Natural killer cell (primary cell): ENCODE measurements around the gene CCN5. TPM values are rescaled to one million over a fixed set of nuclear protein-coding genes. Genes with fewer than 3 reads are reported as not detected.

Experiments used
- ATAC-seq, 3 donors: fragments of 150-1000 bp in 2 of 3; fragments of 200-7000 bp in 1 of 3; cut with Tn5 transposase; 1 replicate in 1 of 3; 2 replicates in 2 of 3; pipeline ENCODE4 v1.10.0; 2021; ENCODE audit warnings: mild to moderate bottlenecking in 2 of 3, moderate library complexity in 2 of 3
- DNase-seq, 2 donors: peaks; one replicate each; pipeline versions ENCODE4 v3.0.0 to v3.0.0-alpha.2; 2013 to 2021; ENCODE audit warnings: mixed read lengths in 1 of 2
- H3K27ac ChIP-seq: one replicate; pipeline ENCODE4 v1.5.1; 2013; ENCODE audit warnings: mild to moderate bottlenecking, low read length
- H3K27me3 ChIP-seq: one replicate; pipeline ENCODE4 v1.6.1; 2013; ENCODE audit warnings: low read length; ENCODE audit not compliant: control insufficient read depth, insufficient read depth
- H3K36me3 ChIP-seq: one replicate; pipeline ENCODE4 v1.6.1; 2013; ENCODE audit warnings: low read length; ENCODE audit not compliant: control insufficient read depth, insufficient read depth
- H3K4me1 ChIP-seq: one replicate; pipeline ENCODE4 v1.6.1; 2013; ENCODE audit warnings: low read length; ENCODE audit not compliant: control insufficient read depth, insufficient read depth
- H3K4me3 ChIP-seq: one replicate; pipeline ENCODE4 v1.5.1; 2013; ENCODE audit warnings: low read length
- H3K9me3 ChIP-seq: one replicate; pipeline ENCODE4 v1.6.1; 2013; ENCODE audit warnings: low read length; ENCODE audit not compliant: control insufficient read depth, insufficient read depth
- H3K27ac Mint-ChIP-seq, 2 donors: one replicate each; pipeline ENCODE4 v1.8.0; 2022; ENCODE audit warnings: mild to moderate bottlenecking in 2 of 2, mixed read lengths in 2 of 2, moderate library complexity in 1 of 2
- H3K27me3 Mint-ChIP-seq, 2 donors: one replicate each; pipeline ENCODE4 v1.8.0; 2022; ENCODE audit warnings: low read depth in 2 of 2, mixed read lengths in 2 of 2
- H3K36me3 Mint-ChIP-seq: one replicate; pipeline ENCODE4 v1.8.0; 2022; ENCODE audit warnings: mixed read lengths
- H3K4me1 Mint-ChIP-seq, 2 donors: one replicate each; pipeline ENCODE4 v1.8.0; 2022; ENCODE audit warnings: mixed read lengths in 2 of 2
- H3K4me3 Mint-ChIP-seq: one replicate; pipeline ENCODE4 v1.8.0; 2022; ENCODE audit warnings: mild to moderate bottlenecking, moderate library complexity, mixed read lengths
- H3K9me3 Mint-ChIP-seq, 2 donors: one replicate each; pipeline ENCODE4 v1.8.0; 2022; ENCODE audit warnings: mixed read lengths in 2 of 2
- WGBS: methylation state at CpG from one replicate; pipeline ENCODE4 v1.1.7; 2013; ENCODE audit warnings: missing lambda C conversion rate; ENCODE audit not compliant: insufficient coverage; 5-methylcytosine and 5-hydroxymethylcytosine counted together
- intact Hi-C: fragments of 100-400 bp; cut with micrococcal nuclease; formaldehyde crosslinking; loops from one replicate; pipeline ENCODE4 v1.14.2; 2022
- total RNA-seq, 4 donors: library from RNA; stranded (reverse); fragments of 120-200 nt in 1 of 4; gene quantifications; one replicate each; pipeline versions ENCODE4 v1.2.3 to v1.2.4, GENCODE V29; 2013 to 2022
- TF ChIP-seq, protein P1 (sequence below): fragments of 200-600 bp; IDR thresholded peaks from one replicate; pipeline ENCODE4 v1.8.0; 2022; ENCODE audit warnings: antibody characterized with exemption

Gene CCN5
- total RNA-seq, 3 donors from 2014 or later (not counting 1 experiment from before 2014, with no cell fraction given) = not detected

GRCh38 chr20:44768256-44768655 is 53.1 kb downstream of the CCN5 start:
- Histone ChIP-seq H3K9me3 (no peaks in the 10 kb centered on the region), H3K27me3 (peaks cover 2% of the 10 kb centered on the region), H3K4me3 (no peak overlapping the region), H3K27ac (no peak overlapping the region), H3K4me1 (no peaks in the 10 kb centered on the region), H3K36me3 (no peaks in the 10 kb centered on the region)
- H3K4me1 Mint-ChIP-seq = no peaks in the 10 kb centered on the region
- H3K27me3 Mint-ChIP-seq = peaks cover 20 to 24% of the 10 kb centered on the region in 2 donors
- TF ChIP-seq, protein P1, sequence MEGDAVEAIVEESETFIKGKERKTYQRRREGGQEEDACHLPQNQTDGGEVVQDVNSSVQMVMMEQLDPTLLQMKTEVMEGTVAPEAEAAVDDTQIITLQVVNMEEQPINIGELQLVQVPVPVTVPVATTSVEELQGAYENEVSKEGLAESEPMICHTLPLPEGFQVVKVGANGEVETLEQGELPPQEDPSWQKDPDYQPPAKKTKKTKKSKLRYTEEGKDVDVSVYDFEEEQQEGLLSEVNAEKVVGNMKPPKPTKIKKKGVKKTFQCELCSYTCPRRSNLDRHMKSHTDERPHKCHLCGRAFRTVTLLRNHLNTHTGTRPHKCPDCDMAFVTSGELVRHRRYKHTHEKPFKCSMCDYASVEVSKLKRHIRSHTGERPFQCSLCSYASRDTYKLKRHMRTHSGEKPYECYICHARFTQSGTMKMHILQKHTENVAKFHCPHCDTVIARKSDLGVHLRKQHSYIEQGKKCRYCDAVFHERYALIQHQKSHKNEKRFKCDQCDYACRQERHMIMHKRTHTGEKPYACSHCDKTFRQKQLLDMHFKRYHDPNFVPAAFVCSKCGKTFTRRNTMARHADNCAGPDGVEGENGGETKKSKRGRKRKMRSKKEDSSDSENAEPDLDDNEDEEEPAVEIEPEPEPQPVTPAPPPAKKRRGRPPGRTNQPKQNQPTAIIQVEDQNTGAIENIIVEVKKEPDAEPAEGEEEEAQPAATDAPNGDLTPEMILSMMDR = no peak
- DNase-seq = no peak
- intact Hi-C loops = no loop called here
- no peak overlapping the region for H3K27ac Mint-ChIP-seq
- H3K36me3 Mint-ChIP-seq = no peaks in the 10 kb centered on the region
- H3K4me3 Mint-ChIP-seq = no peak overlapping the region
- WGBS = 77% methylated on average over 8 of the region's 8 CpGs
- H3K9me3 Mint-ChIP-seq = no peaks in the 10 kb centered on the region
- ATAC-seq = no peak

DNA sequence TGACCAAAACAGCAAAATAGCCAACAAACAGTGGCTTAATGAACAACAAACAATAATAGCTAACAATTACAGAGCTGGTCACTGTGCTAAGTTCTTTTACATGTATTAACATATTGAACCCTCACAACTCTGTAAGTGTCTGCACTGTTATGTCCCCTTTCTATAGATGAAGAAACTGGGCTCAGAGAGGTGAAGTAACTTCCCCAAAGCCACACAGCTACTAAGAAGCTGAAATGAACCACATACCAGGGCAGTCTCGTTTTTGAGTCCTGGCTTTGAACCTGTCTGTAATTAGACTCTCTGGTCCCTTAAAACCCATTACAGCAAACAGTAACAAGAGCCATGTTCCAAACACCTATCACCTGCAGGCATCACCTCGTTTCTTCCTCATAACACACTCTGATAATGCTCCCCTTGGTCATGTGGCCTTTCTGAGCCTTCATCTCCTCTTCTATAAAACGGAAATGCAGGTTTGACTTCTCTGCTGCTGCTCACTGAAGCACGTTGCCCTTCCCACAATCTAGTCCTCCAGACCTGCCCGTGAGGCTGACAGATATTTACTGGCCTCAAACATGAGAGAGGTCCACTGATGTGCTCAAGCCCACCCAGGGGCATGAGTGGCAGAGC is 53.8 kb downstream of the CCN5 start:
- Mint-ChIP-seq H3K27me3 (peaks cover 20 to 24% of the 10 kb centered on the region in 2 donors), H3K9me3 (no peaks in the 10 kb centered on the region), H3K36me3 (no peaks in the 10 kb centered on the region), H3K27ac (no peak overlapping the region), H3K4me1 (no peaks in the 10 kb centered on the region), H3K4me3 (no peak overlapping the region)
- Histone ChIP-seq H3K27ac (no peak overlapping the region), H3K4me1 (no peaks in the 10 kb centered on the region), H3K36me3 (no peaks in the 10 kb centered on the region), H3K9me3 (no peaks in the 10 kb centered on the region), H3K27me3 (peaks cover 2% of the 10 kb centered on the region), H3K4me3 (no peak overlapping the region)
- no peak for DNase-seq
- TF ChIP-seq, protein P1 = no peak
- intact Hi-C loops = no loop called here
- ATAC-seq = no peak
- WGBS = 56% methylated on average over 5 of the region's 5 CpGs

- DNase-seq (no peak), ATAC-seq (no peak)
- Mint-ChIP-seq H3K4me1 (no peaks in the 10 kb centered on the region), H3K36me3 (no peaks in the 10 kb centered on the region), H3K4me3 (no peak overlapping the region), H3K27me3 (peaks cover 20 to 24% of the 10 kb centered on the region in 2 donors), H3K27ac (no peak overlapping the region), H3K9me3 (no peaks in the 10 kb centered on the region)
- Histone ChIP-seq H3K4me1 (no peaks in the 10 kb centered on the region), H3K36me3 (no peaks in the 10 kb centered on the region), H3K4me3 (no peak overlapping the region), H3K27me3 (peaks cover 2% of the 10 kb centered on the region), H3K27ac (no peak overlapping the region), H3K9me3 (no peaks in the 10 kb centered on the region)
- 71% methylated on average over 3 of the region's 5 CpGs for WGBS
- TF ChIP-seq, protein P1 = no peak
- intact Hi-C loops = no loop called here
Observed at GRCh38 chr20:44769481-44769863, 54.3 kb downstream of the CCN5 start.
